Right lung (tissue), 5 donors: ENCODE measurements around the gene SDR42E2. TPM values are rescaled to one million over a fixed set of nuclear protein-coding genes. Genes with fewer than 3 reads are reported as not detected.
"Not testable (repeated sequence)": the region's sequence is repeated elsewhere in the genome, so short reads cannot be mapped to it uniquely, and the experiment has no call there.

Experiments
- DNase-seq, 2 donors: peaks; one replicate each; pipeline ENCODE4 v3.0.0-alpha.2; 2013
- polyA plus RNA-seq, 5 donors: library from polyadenylated mRNA; unstranded; fragments of 120-200 nt; gene quantifications; one replicate each; pipeline versions ENCODE4 v1.2.1 to v1.2.3, GENCODE V29; 2013; ENCODE audit warnings: inconsistent platforms in 1 of 5, low replicate concordance in 1 of 5; ENCODE audit not compliant: insufficient read length in 5 of 5, insufficient read depth in 1 of 5

SDR42E2 gene
- polyA plus RNA-seq, 5 donors, result 0.07 to 0.36 (median 0.14) TPM

DNA sequence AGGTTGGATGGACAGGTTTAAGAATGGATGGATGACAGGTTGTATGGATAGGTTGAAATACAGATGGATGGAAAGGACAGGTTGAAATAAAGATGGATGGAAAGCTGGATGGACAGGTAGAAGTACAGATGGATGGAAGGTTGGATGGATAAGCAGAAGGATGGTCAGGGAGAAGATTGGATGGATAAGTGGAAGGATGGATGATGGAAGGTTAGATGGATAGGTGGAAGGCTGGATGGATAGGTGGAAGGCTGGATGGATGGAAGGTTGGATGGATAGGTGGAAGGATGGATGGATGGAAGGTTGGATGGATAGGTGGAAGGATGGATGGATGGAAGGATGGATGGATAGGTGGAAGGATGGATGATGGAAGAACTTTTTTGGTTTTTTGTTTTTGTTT, 905 bp upstream of the SDR42E2 start:
- DNase-seq, result no peak

DNA sequence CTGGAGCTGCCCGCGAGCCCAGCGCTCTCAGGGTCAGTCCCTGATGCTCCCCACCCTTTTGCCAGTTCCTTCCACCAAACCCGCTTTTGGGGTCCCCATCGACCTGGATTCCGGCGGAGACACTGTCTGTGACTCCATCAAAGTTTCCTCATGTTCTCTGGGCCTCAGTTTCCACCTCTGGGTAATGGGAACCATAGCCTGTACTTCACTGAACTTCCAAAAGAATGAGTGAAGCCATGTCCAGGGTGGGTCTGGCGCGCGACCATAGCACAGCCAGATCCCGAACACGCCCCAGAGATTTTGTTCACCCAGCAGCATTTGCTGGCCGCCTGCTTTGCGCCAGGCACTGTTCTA, 327 bp downstream of the SDR42E2 start:
- no peak for DNase-seq

DNA sequence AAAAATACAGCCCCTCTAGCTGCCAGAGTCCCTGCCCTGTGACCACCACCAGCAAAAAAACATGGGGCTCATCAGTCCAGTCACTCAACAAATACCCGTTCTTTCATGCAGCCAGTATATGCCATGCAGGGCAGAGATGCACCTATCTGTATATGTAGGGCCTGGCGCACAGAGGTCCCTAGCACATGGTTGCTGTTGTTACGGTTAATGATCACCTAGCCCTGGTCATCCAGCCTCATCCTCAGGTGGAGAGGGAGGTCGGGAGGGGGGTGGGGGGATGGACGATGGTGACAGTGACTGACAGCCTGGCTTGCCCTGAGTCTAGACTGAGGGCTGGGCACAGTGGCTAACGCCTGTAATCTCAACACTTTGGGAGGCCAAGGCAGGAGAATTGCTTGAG, 1.5 kb downstream of the SDR42E2 start:
- no peak for DNase-seq

DNA sequence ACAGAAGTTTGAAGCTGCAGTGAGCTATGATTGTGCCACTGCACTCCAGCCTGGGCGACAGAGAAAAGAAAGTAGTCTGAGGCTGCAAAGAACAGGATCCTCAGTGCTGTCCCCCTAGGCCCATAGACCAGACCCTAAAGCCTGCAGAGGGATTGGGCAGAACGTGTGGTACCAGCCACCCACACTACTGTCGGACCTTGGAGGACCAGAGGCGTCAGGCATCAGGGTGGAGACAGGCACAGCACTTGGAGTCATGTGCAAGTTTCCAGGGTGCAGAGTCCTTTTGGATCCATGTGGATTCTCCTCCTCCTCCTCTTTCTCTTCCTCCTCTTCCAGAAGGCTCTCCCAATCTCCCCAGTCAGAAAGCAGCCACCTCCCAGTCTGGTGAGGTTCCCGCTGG, 2.2 kb downstream of the SDR42E2 start:
- no peak for DNase-seq

DNA sequence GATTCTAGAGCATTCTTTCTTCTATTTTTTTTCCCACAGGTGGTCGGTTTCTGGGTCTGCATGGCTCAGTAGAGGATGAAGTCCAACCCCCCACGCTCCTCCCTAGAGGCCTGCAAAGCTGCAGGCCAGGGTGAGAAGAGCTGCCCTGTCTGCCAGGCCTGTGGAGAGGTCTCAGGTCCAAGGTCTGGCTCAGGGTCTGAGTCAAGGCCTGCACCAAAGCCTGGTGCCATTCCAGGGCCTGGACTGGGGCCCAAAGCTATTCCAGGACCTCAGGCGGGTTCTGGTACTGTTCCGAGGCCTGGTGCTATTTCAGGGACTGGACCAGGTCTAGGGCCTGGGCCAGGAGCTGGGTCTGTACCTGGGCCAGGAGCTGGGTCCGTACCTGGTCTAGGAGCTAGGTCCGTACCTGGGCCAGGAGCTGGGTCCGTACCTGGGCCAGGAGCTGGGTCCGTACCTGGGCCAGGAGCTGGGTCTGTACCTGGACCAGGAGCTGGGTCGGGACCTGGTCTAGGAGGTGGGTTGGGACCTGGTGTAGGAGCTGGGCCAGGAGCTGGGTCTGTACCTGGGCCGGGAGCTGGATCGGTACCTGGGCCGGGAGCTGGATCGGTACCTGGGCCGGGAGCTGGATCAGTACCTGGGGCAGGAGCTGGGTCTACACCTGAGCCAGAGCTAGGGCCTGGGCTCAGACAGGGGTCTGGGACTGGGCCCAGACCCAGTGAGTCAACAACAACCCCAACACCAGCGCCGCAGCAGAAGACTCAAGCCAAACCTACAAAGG, 3.4 kb downstream of the SDR42E2 start:
- no peak for DNase-seq

DNA sequence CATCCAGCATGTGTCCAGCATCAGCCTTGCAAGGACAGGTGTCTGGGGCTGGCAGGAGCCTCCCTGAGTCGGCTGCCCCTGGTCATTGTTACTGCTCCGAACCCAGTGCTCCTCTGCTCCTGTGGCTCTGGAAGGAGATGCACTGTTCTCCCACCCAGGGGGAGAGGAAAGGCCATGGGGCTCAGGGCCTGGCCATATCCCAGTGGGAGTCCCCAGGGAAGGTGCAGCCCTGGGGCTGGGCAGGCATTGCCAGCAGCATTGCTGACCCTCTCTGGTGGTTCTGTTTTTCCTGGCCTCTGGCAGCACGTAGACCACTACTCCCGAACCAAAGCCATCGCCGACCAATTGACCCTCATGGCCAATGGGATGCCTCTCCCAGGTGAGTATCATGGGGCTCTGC, 9.6 kb downstream of the SDR42E2 start:
- no peak for DNase-seq

DNA sequence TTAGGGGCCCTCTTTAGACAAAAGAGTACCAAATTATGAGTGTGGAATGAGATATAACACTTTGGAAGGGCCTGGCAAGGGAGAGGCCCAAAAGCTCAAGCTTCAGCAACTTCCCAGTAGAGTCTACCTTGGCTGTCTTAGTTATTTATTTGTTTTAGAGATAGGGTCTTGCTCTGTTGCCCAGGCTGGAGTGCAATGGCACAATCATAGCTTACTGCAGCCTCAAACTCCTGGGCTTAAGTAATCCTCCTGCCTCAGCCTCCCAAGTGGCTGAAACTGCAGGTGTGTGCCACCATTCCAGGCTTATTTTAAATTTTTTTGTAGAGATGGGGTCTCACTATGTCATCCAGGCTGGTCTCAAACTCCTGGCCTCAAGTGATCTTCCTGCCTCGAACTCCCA, 10.3 kb downstream of the SDR42E2 start:
- DNase-seq, result not testable (repeated sequence)

DNA sequence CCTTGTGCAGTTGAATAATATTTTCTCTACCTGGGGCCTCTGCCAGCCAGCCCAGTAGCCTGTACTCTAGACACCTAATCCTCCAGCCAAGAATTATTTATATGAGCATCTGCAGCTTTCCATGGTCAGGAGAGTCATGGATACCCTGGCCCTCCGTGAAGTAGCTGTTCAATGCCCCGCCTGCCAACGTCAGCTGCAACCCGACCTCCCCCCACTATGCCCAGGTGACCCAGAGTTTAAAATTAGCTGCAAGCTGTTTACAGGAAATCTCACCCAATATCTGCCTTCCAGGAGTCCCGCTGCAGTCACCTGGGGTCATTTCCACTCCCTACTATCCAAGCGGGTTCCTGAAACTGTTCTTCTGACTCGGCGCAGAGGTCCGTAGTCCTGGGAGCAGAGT, 12.3 kb downstream of the SDR42E2 start:
- DNase-seq, result no peak

DNA sequence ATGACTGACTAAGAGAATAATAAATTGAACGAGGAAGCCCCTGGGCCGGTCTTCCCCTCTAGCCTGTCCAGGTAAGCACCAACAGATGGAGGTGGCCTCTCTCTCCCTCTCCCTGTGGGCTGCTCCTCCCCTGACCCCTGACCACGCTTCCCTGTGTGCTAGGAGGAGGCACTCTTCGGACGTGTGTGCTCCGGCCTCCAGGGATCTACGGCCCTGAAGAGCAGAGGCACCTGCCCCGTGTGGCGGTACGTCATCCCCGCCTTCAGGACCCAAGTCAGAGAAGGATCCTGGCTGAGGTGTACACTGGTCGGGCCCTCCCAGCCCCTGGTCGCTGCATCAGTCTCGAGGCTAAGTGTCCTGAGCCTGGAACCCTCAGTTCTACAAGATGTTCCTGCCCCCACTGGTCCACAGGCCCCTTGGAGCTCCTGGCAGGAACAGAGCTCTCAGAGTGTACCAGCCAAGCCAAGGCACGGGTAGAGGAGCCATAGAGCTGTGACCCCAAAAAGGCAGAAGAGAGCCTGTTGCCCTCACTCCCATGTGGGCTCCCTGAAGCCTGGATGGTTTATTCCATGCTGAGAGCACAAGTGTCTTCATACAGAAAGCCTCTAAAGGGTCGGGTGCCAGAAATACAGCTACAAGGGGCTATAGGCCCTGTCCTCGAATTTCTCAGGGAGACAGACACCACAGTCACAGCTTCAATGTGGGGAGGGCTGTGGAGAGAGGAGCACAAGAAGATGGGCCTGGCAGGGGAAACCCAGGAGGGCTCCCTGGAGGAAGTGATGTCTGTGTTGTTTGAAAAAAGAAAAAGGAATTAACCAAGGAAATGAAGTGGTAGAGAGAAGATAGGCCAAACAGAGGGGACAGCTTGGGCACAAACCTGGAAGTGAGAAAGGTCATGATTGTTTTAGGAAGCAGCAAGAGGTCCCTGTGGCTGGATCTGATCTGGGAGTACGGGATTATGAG, 15.9 kb downstream of the SDR42E2 start:
- no peak for DNase-seq

DNA sequence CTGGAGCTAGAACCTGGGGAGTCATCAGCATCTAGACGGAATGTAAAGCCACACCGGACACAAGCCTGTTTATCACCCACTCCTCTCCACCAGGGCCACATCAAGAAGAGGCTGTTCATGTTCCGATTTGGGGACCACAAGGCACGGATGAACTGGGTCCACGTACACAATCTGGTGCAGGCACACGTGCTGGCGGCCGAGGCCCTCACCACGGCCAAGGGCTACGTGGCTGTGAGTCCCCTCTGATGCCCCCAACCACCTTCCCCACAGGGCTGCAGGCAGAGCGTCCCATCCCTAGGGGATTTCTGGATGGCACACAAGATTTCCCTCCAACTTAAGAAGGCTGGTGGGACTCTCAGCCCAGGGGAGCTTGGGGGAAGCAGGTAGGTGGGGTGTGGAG, 19.1 kb downstream of the SDR42E2 start:
- no peak for DNase-seq

DNA sequence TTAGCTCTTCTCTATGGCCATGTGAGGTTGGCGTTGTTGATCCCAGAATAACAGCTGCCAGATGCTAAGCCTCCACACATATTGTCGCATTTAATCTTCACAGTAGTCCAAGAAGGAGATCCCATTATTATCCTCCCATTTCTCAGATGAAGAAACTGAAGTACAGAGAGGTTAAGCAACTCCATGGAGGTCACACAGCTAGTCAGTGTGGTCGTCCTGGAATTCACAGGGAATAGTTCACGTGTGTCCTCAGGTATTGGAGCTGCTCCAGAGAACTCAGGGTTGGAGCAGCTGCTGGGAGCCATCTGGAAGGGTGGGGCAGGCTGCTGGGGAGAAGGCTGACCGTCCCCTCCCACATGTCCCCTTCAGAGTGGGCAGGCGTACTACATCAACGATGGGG, 19.5 kb downstream of the SDR42E2 start:
- no peak for DNase-seq

DNA sequence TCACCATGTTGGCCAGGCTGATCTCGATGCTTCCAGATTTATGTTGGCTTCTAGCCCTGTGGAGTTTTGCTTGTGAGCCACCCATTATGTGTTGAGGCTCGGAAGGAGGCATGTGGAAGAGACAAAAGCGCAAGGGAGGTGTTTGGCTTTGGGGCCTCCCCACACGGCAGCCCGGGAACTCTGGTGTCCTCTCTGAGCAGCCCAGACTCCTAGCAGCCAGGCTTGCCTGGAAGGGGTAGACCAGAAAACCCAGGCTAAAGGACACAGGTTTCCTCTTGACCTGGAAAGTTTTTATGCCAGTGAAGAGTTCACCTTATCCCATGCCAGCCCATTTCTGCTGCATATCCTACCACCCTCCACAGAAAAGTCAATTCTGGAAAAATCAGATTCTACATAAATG, 21.0 kb downstream of the SDR42E2 start:
- DNase-seq, result no peak

DNA sequence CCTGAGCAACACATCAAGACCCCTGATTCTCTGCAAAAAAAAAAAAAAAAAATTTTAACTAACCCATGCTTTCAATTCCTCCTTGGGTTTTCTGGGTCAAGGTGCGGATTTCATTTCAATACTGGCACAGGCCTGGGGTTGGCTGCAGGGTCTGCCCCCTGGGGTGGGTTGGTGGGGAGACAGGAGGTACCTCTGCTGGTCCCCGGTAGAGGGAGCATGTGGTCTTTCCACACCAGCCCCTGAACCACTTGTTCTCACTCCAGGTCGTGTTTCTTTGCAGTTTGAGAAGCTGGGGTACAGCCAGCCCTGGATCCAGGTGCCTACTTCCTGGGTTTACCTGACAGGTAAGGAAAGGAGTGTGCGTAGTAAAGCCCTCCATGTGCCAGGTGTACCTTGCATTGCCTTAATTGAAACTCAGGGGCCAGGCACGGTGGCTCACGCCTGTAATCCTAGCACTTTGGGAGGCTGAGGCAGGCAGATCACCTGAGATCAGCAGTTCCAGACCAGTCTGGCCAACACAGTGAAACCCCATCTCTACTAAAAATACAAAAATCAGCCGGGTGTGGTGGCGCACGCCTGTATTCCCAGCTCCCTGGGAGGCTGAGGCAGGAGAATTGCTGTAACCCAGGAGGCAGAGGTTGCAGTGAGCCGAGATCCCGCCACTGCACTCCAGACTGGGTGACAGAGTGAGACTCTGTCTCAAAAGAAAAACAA, 21.8 kb downstream of the SDR42E2 start:
- DNase-seq, result no peak

DNA sequence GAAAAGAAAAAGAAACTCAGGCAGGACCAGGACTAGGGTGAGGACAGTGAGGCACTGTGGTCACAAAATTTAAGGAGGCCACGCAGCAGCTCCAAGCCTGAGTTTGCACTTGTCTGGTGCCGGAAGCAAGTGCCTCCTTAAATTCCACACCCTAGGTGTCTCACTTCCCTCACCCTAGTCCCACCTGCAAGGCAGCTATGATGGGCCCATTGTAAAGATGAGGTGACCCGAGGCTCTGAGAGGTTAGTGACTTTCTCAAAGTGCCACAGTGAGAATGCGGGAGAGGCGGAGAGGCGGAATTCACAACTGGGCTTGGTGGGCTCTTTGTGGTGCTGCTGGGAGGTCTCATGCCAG, 22.3 kb downstream of the SDR42E2 start:
- DNase-seq, result no peak

DNA sequence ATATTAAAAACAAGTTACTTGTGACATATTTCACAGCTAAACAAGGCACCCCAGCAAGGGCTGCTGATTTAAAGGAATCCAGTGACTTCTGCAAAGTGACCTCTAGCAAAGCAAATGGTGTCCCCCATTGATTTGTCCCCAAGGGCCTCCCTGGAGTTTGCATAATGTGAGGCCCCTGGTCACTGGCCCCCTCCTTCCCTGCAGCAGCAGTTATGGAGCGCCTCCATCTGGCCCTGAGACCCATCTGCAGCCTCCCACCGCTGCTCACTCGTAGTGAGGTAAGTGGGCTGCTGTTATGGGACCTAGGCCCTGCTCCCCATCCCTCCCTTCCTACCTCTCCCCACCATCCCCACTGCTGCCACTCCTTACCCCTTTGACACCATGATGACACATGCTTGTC, 24.2 kb downstream of the SDR42E2 start:
- no peak for DNase-seq

DNA sequence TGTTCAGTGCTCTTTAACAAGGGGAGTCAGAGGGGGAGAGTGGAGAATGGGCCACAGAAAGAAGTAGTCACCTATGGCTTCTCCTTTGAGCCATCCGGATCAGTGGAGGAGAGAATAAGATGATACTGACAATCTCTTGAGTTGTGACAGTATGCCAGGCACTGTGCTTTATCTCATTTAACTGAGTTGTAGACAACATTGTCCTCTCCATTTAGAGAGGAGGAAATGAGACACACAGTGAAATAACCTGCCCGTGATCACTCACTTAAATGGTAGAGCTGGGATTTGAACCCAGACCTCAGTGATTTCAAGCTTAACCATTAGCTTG, 25.9 kb downstream of the SDR42E2 start:
- DNase-seq, result no peak

DNA sequence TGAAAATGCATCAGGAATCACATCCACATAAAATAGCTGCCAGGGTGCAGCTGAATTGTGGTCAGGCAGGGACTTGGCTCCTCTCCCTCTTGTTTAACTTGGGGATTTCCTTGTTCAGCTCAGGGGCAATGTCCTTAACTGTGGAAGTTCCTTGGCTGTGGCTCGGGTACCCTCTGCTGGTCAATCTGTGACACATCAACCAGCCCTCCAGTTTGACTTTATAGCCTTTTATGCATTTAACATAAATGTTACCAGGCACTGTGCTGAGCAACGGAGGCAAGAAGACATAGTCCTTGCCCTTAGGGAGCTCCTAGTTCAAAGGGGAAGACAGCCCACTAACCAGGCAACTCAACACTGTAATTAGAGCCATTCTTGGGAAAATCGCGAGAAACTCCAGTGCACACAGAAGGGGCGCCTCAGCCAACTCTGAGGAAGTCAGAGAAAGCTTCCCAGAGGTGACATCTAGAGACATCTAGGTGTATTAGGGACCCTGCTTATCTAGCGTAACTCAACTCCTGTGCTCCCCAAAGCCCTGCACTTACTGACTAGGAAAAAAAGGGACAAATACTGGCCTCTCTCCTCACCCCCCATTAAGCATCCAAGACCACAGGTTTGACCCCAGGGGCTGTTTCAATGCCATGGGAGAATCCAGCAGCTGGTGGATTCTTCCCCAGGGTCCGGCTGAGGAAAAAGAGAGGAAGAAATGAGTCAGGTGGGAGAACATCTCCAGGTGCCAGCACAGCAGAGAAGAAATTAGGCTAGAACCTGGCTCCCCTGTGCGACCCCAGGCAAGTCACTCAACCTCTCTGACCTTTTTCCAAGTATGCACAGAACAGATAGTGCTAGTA, 26.5 kb downstream of the SDR42E2 start:
- DNase-seq, result peak; percentile 66 to 78

DNA sequence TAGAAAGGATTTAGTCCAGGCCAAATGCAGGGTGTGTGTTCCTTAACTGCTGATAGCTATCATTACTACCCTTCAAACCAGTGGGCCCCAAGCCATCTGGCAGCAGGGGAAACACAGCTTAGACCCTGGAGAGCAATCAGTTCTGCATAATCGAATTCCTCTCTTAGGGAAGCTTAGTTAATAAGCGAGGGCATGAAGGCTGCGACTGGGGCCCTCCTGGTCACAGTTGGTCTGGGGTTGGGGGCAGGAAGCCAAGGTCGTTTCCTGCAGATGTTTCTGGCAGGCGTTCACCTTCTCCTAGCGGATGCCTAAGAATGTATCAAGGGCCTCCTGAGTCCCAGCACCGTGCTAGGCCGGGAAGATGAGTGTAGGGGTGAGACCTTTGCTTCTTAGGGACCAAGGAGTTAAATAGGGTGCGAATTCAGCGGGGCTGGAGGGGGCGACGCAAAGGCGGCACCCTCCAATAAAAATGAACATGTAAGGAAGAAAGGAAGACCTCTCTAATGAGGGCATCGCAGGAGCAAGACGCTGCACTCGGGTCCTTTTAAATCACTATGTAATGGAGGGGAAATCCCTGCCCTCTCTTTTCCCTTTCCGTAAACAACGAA, 27.3 kb downstream of the SDR42E2 start:
- DNase-seq, result peak in 1 of 2 donors; percentile 41

DNA sequence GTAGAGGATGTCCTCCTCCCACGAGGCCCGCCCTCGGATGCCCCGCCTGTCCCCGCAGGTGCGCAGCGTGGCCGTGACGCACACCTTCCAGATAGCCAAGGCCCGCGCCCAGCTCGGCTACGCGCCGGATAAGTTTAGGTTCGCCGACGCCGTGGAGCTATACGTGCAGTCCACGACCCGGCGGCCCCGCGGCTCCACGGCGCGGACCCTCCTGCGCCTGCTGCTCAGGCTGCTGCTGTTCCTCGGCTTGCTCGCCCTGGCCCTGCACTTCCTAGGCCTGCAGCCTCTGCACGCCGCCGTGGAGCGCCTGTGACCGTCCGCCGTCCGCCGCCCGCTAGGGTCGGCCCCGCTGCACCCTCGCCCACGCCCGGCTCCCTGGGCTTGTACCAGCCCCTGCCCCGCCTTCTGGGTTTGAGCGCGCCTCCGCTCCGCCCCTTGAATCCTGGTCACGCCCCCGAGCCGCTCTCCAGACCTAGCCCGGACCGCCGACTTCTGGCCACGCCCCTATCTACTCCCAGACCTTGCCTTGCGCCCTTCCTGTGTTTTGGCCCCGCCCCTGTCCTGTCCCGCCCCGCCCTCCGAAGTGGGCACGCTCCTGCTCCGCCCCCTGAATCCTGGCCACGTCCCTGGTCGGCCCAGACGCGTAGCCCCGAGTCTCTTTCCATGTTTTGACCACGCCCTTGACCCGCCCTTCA, 27.9 kb downstream of the SDR42E2 start:
- DNase-seq, result peak in 1 of 2 donors; percentile 99

DNA sequence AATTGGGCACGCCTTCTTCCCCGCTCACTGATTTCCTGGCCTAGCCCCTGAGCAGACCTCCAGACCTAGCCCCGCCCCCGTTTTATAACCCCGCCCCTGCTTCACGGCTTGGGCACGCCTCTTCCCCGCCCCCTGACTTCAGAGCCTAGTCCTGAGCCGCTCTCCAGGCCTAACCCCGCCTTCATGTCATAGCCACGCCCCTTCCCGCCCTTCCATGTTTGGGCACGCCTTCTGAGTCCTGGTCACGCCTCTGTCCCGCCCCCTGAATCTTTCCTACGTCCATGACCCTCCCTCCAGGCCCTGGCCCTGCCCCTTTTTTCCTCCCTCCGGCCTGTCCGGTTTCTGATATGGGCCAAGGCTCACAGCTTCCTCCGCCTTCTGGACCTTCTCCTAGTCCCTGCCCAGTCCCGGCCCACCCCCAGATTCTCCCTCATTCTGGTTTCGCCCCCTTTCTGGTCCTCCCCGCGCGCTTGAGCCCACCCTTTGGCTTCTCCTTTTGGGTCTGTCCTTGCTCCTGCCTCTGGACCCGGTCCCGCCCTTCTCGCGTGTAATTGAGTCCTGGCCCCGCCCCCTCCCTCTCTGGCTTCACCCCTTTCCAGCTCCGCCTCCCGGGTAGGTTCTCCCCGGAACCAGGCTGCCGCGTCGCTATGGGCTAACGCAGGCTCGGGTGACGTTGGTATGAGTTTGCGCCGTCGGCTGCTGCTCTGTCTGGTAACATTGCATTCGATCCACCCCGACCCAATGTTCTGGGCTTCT, 28.6 kb downstream of the SDR42E2 start:
- DNase-seq, result peak; percentile 100
